NCI-H1048 (cell line): Measurements from ENCODE around the gene OR6Q1.

Experiments used
- DNase-seq: peaks from one replicate; lab custom pipeline; 2025; lab: John Stamatoyannopoulos, UW

The OR6Q1 gene

GRCh38 chr11:58058276-58059006 lies 27.7 kb downstream of the OR6Q1 start:
- DNase-seq: peak; percentile 63

GRCh38 chr11:58059007-58059350 lies 28.2 kb downstream of the OR6Q1 start:
- DNase-seq: no peak

- no peak for DNase-seq
These were observed 29.8 kb downstream of the OR6Q1 start for GRCh38 chr11:58060535-58060934.

- DNase-seq: no peak
These were observed 30.4 kb downstream of the OR6Q1 start for GRCh38 chr11:58060939-58061672.

- no peak for DNase-seq
These were observed 31.1 kb downstream of the OR6Q1 start for GRCh38 chr11:58061813-58062212.

GRCh38 chr11:58067685-58068084 lies 36.9 kb downstream of the OR6Q1 start:
- DNase-seq: no peak

- DNase-seq: no peak
These were observed 37.9 kb downstream of the OR6Q1 start for GRCh38 chr11:58068655-58069054.

GRCh38 chr11:58070585-58070984 lies 39.8 kb downstream of the OR6Q1 start:
- no peak for DNase-seq

- DNase-seq: no peak
These were observed 45.0 kb downstream of the OR6Q1 start for GRCh38 chr11:58075781-58076180.
